Ecto neural progenitor cell (in vitro differentiated cells): ENCODE results near the gene NLRC5.
"Not testable (repeated sequence)": the region's sequence is repeated elsewhere in the genome, so short reads cannot be mapped to it uniquely, and the experiment has no call there.

Source experiments
- DNase-seq: peaks from one replicate; pipeline ENCODE4 v3.0.0-alpha.2; 2018; ENCODE audit warnings: low spot score

NLRC5 gene

GRCh38 chr16:57000271-57001025, 11.1 kb downstream of the NLRC5 start:
- no peak for DNase-seq

GRCh38 chr16:57001026-57001679, 11.8 kb downstream of the NLRC5 start:
- no peak for DNase-seq

- DNase-seq: no peak
Measured at GRCh38 chr16:57003439-57004386, 14.4 kb downstream of the NLRC5 start.

GRCh38 chr16:57004387-57005250, 15.3 kb downstream of the NLRC5 start:
- no peak for DNase-seq

GRCh38 chr16:57005597-57005996, 16.2 kb downstream of the NLRC5 start:
- not testable (repeated sequence) for DNase-seq

GRCh38 chr16:57007050-57007449, 17.7 kb downstream of the NLRC5 start:
- no peak for DNase-seq

GRCh38 chr16:57007530-57007929, 18.2 kb downstream of the NLRC5 start:
- DNase-seq: no peak

- no peak for DNase-seq
Measured at GRCh38 chr16:57008440-57008839, 19.1 kb downstream of the NLRC5 start.

- no peak for DNase-seq
Measured at GRCh38 chr16:57009643-57010170, 20.4 kb downstream of the NLRC5 start.

- DNase-seq: no peak
Measured at GRCh38 chr16:57012353-57012752, 23.0 kb downstream of the NLRC5 start.

GRCh38 chr16:57013229-57013628, 23.9 kb downstream of the NLRC5 start:
- no peak for DNase-seq

GRCh38 chr16:57013902-57014301, 24.5 kb downstream of the NLRC5 start:
- DNase-seq: no peak

GRCh38 chr16:57016301-57016700, 26.9 kb downstream of the NLRC5 start:
- no peak for DNase-seq

GRCh38 chr16:57016831-57017230, 27.5 kb downstream of the NLRC5 start:
- no peak for DNase-seq

- DNase-seq: no peak
Measured at GRCh38 chr16:57017251-57017650, 27.9 kb downstream of the NLRC5 start.

GRCh38 chr16:57019746-57020145, 30.4 kb downstream of the NLRC5 start:
- no peak for DNase-seq

- no peak for DNase-seq
Measured at GRCh38 chr16:57020651-57021050, 31.3 kb downstream of the NLRC5 start.

GRCh38 chr16:57021757-57022156, 32.4 kb downstream of the NLRC5 start:
- DNase-seq: no peak

GRCh38 chr16:57022445-57022844, 33.1 kb downstream of the NLRC5 start:
- DNase-seq: no peak

- no peak for DNase-seq
Measured at GRCh38 chr16:57023541-57024249, 34.3 kb downstream of the NLRC5 start.
